DND-41 (cell line): ENCODE results near the gene PHKB.

ENCODE experiments used
- EZH2 ChIP-seq: IDR thresholded peaks from 3 replicates; pipeline ENCODE4 v1.6.1; 2012; ENCODE audit warnings: borderline replicate concordance, low read depth, mild to moderate bottlenecking, moderate library complexity, low read length, inconsistent platforms; ENCODE audit not compliant: severe bottlenecking
- TF ChIP-seq, protein P1 (sequence below): IDR thresholded peaks from 2 replicates; pipeline ENCODE4 v1.5.1; 2012; ENCODE audit warnings: borderline replicate concordance, low read length, moderate library complexity, mild to moderate bottlenecking; ENCODE audit not compliant: poor library complexity, severe bottlenecking; ENCODE audit errors: extremely low read depth

DNA sequence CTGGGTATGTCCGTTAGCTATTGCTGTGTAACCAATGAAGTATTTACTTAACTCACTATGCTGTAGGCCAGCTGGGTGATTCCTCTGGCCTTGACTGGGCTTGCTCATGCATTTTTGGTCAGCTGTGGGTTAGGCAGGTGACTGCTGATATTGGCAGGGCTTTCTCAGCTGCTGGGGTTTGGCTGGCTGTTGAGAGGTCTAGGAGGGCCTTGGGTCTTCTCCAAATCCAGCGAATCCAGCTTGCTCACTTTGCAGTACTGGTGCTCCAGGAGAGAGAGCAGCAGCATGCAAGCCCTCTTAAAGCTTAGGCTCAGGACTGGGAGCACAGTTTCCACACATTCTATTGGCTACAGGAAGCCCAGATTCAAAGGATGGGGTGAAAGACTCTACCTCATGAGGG is 270.1 kb downstream of the PHKB start:
- TF ChIP-seq, protein P1, sequence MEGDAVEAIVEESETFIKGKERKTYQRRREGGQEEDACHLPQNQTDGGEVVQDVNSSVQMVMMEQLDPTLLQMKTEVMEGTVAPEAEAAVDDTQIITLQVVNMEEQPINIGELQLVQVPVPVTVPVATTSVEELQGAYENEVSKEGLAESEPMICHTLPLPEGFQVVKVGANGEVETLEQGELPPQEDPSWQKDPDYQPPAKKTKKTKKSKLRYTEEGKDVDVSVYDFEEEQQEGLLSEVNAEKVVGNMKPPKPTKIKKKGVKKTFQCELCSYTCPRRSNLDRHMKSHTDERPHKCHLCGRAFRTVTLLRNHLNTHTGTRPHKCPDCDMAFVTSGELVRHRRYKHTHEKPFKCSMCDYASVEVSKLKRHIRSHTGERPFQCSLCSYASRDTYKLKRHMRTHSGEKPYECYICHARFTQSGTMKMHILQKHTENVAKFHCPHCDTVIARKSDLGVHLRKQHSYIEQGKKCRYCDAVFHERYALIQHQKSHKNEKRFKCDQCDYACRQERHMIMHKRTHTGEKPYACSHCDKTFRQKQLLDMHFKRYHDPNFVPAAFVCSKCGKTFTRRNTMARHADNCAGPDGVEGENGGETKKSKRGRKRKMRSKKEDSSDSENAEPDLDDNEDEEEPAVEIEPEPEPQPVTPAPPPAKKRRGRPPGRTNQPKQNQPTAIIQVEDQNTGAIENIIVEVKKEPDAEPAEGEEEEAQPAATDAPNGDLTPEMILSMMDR: no peak
- TF ChIP-seq EZH2: no peak
